ENCODE results near the gene KRTAP10-9.
"Not testable (repeated sequence)": the region's sequence is repeated elsewhere in the genome, so short reads cannot be mapped to it uniquely, and the experiment has no call there.

The KRTAP10-9 gene

DNA sequence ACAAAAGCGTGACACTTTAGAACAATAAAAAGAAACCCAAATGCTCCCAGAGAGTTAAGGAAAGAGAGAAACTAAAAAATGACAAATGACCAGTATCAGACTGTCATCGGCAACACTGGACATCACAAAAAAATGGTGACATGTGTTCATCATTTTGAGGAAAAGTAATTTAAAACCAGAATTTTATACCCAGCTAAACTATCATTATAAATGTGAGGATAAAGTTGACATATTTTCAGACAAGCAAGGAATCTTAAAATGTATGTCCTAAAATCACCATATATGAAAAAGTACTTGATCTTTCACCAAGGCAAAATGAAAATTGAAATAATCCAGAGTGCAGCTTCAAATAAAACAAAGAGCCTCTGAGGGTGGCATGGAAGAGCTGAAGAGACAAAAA lies 18.0 kb downstream of the KRTAP10-9 start:
- DNase-seq: no peak

DNA sequence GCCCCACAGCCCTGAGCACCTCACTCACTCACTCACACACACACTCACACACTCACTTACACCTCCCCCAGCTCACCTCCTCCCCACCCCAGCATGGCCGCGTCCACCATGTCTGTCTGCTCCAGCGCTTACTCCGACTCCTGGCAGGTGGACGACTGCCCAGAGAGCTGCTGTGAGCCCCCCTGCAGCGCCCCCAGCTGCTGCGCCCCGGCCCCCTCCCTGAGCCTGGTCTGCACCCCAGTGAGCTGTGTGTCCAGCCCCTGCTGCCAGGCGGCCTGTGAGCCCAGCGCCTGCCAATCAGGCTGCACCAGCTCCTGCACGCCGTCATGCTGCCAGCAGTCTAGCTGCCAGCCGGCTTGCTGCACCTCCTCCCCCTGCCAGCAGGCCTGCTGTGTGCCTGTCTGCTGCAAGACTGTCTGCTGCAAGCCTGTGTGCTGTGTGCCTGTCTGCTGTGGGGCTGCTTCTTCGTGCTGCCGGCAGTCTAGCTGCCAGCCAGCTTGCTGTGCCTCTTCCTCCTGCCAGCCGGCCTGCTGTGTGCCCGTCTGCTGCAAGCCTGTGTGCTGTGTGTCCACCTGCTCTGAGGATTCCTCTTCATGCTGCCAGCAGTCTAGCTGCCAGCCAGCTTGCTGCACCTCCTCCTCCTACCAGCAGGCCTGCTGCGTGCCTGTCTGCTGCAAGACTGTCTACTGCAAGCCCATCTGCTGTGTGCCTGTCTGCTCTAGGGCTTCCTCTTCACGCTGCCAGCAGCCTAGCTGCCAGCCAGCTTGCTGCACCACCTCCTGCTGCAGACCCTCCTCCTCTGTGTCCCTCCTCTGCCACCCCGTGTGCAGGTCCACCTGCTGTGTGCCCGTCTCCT lies 19.7 kb downstream of the KRTAP10-9 start, which contains the start of gene KRTAP10-11:
KRTAP10-11 (plus strand) TSS at position 49 of the 856 bp plus-strand sequence; CDS start at position 94, 45 bp downstream.
- DNase-seq: not testable (repeated sequence)

DNA sequence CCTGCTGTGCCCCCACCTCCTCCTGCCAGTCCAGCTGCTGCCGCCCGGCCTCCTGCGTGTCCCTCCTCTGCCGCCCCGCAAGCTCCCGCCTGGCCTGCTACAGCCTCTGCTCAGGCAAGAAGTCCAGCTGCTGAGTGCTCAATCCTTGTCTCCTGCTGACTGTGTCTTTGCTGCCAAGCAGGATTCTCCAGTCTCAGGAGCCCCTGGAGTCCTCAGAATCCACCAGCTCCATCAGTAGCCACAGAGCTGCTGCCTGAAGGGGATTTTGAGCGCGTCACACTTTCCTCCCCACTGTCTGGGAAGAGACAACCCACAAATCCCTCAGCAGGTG lies 20.3 kb downstream of the KRTAP10-9 start:
- no peak for DNase-seq

DNA sequence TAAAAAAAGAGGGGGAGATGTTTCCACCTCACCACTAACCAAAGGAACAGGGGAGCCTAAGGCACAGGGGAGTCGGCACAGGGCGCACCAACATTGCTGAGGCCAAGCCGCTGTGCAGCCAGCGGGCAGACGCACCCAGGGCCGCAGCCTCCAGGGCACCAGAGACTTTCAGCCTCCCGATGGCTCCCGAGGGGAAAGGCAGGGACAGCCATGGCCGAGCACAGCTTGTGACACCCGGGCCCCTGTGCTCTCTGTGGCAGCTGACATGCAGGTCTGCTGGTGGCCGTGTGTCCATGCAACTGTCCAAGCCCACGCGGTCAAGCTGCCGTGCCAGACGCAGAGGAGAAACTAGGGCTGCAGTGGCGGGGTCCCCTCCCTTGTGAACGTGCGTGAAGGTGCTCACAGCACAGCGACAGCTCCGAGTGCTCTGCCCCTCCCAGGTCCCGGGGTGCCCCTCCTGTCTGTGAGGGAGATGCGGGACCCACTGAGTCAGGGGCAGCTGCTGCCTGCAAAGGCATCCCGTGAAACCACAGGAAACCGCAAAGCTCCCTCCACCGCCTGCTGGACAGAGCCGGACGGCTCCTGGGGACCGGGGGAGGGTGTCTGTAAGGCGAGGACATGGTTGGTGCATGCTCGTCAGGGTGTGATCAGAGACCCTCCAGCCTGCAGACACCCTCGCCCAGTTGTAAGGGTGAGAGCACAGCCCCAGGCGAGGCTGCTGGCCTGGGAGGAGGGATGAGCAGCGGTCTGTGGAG lies 21.8 kb downstream of the KRTAP10-9 start:
- DNase-seq: no peak

DNA sequence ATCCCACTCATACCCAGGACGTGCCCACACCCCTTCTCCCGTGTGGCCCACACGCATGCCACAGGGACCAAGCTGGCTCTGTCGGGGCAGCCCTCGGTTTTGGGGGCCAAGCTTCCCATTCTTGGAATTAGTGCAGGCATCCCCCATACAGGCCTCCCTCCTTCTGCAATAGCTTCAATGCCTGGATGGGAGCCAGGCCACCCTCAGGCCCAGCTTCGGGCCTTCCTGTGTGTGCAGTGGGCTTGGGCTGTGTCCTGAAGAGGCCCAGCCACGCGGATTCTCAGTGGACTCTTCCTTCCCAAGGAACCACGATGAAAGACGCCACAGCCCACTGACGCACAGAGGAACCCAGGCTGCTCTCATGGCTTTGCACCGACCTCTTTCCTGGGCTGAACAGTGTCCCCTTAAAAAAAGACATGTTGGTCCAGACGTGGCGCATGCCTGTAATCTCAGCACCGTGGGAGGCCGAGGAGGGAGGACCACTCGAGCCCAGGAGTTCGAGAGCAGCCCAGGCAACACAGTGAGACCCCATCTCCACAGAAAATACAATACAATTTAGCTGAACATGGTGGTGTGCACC lies 22.7 kb downstream of the KRTAP10-9 start:
- DNase-seq: no peak

DNA sequence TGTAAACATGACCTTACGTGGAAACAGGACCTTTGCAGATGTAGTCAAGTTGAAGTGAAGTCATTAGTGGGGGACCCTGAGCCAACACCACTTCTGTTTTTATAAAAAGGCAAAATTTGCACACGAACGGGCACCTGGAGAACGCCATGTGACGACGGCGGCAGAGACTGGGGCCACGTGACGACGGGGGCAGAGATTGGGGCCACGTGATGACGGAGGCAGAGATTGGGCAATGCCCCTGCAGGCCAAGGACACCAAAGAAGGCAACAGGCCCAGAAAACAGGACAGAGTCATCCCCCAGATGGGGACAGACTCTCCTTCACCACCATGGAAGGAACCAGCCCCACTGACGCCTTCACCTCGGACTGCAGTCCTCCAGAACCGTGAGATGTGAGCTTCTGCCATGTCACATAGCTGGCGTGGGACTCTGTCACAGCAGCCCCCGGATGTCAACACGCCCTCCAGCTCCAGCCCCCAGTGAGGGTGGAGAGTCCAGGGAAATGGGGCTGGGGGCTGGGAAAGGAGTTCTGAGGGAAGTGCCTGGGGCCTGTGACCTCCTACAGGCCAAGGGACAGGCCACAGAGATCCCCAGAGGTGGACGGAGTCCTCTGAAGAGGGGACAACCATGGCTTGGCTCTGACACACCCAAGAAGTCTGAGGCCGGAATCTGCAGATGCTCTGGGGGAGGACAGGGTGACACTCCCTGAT lies 23.5 kb downstream of the KRTAP10-9 start:
- no peak for DNase-seq

DNA sequence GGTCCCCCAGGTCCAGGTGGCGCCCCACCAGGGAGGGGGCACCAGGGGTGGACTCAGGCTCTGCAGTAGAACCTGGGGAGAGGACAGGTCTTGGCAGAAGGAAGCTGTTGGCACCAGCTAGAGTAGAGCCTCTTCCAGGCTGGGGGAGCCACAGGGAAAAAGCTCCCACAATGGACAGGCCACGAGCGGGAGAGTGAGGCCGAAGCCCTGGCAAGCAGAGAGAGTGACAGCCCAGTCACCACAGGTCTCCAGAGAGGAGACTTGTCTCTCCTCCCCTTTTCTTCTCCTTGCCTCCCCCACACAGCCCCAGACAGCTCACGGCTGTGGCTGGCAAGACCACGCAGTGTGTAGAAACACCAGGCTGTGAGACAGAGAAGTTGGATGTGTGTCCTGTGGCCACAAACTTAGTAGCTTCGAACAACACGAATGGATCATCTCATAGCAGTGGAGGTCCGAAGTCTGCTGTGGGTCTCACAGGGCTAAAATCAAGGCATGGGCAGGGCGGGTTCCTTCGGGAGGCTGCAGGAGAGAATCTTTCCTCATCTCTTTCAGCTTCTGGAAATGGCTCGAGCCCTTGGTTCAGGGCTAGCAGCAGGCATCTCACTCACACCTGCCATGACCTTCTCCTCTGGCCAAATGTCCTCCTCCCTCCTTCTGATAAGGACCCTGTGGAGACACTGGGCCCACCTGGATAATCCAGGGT lies 24.2 kb downstream of the KRTAP10-9 start:
- no peak for DNase-seq

DNA sequence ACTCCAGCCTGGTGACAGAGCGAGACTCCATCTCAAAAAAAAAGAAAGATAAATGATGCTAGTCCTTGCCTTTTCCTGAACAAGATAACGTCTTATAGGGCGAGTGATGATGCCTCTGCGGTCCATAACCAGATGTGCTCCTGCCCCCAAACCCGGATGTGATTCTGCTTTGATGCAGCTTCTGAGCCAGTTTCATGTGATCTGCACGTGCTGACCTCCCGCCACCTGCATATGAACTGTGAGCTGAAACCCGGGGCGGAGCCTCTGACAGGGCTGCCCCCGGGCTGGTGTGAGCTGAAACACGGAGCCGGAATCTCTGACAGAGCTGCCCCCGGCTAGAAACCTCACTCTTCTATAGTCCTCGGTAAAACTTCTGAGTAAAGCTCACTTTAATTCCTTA lies 26.2 kb downstream of the KRTAP10-9 start:
- no peak for DNase-seq

DNA sequence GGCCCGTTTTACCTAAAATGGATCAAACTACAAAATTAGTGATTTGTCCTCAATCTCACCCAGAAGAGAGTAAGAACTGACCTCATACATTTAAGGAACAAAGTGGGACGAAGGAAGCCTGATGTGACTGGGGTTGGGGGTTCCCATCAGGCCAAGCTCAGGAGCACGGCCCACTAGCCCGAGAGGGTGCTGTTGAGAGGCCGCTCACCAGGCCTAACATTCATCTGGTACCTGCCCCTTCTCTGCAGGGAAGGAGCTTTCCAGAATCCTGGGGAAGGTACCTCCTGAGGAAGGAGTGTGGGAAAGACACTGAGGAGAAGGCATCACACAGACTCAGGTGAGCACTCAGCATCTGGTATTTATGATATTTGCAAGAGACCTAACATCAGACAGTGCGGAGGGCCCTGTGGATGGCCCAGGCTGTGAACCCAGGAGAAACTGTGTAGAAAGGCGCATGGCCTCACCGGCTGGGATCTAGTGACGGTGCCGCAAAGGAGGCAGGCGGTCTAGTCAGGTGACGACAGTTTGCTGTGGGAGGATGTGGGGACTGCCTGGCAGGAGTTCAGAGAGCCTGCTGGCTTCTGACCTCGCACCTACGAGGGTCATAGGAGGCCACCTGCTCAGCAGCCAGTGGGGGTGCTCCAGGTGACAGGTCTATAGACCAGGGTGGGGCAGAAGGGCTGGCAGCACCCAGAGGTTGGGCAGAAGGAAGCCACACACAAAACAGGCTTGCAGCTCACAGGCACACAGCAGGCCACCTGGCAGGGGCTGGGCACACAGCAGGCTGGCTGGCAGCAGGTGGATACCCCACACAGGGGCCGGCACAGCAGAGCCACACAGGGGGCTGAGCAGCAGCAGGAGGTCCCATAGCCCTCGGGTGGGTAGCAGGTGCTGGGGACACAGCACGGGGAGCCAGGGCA lies 27.0 kb downstream of the KRTAP10-9 start:
- no peak for DNase-seq

DNA sequence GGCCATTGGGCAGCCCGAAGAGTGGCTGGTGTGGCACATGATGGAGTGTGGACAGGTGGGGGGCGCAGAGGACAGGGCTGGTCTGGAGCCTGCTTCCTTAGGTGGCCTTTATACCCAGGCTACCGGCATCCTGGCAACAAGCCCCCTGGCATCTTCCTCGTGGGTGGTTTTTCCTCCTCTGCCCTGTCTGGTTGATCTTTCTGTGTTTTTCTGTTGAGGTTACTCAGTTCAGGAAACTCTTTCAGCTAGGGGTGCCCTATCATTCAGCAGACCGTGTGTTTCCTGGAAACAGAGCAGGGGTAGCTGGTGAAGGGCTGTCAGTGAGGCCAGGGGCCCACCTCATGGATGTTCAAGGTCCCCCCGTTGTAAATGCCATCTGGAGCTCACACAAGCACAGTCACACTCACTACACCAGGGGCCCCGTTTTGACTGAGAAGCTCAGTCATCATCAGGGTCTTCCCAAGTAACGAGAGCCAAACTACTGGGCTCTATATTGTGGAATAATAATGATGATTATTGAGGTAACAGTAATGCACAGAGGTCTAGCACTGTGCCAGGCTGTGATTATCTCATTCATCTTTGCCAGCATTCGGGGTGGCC lies 27.8 kb downstream of the KRTAP10-9 start, which contains the start of gene KRTAP12-4:
KRTAP12-4 (minus strand) TSS at position 84 of the 600 bp plus-strand sequence; CDS start at position 39, 45 bp downstream.
- DNase-seq: no peak

DNA sequence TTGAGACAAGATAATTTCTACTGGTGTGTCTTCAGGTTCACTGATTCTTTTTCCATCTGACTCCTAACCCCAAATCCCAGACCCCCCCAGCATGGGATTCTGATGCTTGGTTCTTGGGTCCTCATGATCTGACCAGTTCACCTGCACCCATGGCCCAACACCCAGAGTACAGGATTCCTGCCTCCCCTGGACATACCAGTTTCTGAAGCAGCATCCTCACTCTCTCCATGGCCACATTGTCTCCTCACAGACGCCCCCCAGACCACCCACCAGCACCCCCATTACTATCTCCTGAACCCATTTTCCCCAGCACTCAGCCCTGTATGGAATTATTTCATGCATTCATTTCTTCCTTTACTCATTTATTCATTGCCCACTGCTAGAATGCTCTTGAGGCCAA lies 30.0 kb downstream of the KRTAP10-9 start:
- no peak for DNase-seq

DNA sequence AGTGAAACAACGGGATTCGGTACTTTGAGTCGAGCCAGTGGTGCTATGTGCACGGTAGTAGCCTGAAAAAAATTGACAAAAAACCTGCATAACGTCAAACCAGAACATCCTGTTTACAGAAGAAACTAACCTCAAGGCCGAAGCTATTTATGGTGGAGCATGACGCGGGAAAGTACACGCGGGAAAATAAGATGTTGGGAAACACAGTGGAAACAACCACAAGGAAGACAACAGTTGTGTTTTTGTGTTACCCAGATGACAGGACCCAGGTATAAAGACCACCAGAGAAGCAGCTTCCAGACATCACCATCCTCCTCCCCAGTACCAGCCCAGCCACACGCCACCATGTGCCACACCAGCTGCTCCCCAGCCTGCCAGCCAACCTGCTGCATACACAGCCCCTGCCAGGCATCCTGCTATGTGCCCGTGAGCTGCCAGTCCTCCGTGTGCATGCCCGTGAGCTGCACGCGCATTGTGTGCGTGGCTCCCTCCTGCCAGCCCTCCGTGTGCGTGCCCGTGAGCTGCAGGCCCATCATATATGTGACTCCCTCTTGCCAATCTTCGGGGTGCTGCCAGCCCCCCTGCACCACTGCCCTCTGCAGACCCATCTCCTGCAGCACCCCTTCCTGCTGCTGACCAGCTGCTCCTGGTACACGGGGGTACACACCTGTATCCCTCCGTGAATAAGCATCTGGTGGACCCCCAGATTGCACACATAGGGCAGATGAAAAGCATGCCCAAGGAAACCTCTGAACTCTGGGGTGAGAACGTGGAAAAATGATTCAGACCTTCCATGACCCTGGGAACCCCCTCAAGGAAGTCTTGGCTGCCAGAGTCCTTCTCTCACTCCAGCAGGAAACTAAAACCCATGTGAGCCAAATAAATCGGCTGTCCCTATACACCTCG lies 31.0 kb downstream of the KRTAP10-9 start, which contains the start of gene KRTAP12-3:
KRTAP12-3 (plus strand) TSS at position 298 of the 906 bp plus-strand sequence; CDS start at position 346, 48 bp downstream.
- no peak for DNase-seq

DNA sequence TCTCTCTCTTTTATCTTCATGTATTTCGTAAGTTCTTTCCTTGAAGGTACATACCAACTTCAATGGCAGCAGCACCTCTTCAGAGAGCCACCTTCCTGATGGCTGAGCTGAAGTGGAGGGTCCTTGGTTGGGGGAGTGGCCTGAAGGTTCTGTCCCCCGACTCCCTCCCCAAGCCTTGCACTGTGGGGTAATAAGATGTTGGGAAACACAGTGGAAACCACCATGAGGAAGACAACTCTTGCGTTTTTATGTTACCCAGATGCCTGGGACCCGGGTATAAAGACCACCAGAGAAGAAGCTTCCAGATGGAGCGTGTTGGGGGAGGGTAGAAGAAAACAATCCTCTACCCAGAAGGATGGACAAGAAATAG lies 31.6 kb downstream of the KRTAP10-9 start:
- DNase-seq: no peak

DNA sequence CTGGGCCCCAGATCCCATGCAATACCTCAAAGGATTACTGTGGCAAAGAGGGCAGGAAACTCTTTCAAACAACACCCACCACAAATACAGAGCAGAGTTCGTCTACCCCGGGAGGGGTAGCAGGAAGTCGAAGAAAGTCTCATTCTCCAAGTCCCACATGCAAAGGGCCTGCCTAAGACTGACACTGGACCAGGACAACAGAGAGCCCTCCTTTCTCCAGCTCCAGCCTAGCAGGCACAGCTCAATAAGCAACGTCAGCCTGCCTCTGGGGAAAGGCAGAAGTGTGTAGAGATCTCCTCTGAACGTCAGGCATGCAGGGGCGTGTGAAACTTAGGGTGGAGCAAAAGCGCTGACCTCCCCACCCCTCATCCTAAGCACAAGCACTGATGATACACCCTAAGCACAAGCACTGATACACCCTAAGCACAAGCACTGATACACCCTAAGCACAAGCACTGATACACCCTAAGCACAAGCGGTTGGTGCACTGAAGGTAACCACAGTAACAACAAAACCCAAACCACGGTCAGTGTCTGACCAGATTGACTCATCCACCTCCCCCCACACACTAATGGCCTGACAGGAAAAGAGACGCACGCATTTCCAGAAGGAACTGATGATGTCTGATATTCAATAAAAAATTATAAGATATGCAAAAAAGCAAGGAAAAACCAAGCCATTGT lies 32.2 kb downstream of the KRTAP10-9 start:
- no peak for DNase-seq

DNA sequence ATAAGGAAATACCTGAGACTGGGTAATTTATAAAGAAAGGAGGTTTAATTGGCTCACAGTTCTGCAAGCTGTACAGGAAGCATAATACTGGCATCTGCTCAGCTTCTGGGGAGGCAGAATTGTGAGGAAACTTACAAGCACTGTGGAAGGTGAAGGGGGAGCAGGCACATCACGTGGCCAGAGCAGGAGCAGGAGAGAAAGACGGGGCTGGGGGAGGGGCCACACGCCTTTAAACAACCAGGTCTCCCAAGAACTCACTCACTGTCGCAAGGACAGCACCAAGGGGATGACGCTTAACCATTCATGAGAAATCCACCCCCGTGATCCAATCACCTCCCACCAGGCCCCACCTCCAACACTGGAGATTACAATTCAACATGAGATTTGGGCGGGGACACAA lies 34.7 kb downstream of the KRTAP10-9 start:
- not testable (repeated sequence) for DNase-seq

DNA sequence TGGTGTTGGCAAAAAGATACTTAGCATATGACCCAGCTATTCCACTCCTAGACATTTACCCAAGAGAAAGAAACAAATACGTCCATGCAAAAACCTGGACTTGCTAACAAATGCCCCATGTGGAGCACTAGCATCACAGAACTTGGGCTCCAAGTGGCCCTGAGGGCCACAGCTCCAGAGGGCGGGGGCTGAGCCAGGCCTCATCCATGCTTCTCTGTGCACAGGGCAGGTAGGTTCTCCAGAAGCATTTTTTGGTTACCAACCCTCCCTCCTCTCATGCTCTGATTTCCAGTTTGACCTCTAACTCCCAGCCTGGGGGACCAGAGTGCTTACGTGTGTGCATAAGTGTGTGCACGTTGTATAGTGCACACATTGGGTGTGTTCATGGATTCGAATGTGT lies 37.8 kb downstream of the KRTAP10-9 start:
- DNase-seq: no peak

DNA sequence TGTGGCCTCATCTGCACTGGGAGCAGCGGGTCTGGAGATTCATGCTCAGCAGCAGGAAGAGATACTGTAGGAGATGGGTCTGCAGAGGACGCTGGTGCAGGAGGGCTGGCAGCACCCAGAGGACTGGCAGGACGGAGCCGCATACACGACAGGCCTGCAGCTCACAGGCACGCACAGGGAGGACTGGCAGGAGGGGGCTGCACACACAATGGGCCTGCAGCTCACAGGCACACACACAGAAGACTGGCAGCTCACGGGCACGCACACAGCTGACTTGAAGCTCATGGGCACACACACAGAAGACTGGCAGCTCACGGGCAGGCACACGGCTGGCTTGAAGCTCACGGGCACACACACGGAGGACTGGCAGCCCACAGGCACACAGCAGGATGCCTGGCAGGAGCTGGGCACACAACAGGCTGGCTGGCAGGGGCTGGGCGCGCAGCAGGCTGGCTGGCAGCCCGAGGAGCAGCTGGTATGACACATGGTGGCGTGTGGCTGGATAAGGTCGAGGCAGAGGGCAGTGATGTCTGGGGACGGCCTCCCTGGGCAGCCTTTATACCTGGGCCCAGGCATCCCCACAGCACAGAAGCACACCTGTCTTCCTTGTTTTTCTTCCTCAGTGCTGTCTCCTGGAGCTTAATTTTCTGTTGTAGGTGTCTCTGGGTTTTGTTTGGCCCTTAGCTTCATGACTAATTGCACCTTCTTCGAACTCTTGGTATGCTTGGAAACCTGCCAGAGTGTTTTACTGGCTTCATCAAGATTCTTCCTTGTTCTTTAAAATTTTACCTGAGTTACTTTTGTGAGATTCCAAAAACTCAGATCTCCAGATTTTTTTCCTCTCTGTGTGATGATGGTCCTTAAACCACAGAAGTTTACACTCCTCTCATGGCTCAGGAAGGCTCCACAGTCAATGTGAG lies 39.8 kb downstream of the KRTAP10-9 start, which contains the start of gene KRTAP12-2:
KRTAP12-2 (minus strand) TSS at position 527 of the 920 bp plus-strand sequence; CDS start at position 486, 41 bp downstream.
- no peak for DNase-seq

DNA sequence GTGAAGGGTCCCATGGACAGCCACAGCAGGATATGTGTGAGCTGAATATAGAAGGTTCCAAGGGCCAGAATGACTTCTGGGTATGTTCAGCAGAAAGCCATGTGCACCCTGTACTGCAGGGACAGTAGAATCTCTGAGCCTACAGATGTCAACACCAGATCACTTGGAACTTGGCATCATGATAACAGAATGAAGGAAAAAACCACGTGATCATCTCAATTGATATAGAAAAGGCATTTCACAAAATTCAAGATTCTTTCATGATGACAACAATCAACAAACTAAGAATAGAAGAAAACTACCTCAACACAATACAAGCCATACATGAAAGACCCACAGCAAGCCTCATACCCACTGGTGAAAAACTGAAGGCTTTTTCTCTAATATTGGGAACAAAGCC lies 40.7 kb downstream of the KRTAP10-9 start:
- DNase-seq: no peak
